ENCODE results near the gene TUSC7. TPM values are rescaled to one million over a fixed set of nuclear protein-coding genes. Genes with fewer than 3 reads are reported as not detected.

TUSC7 gene
- total RNA-seq, 1 experiment from 2014 or later, result not detected

DNA sequence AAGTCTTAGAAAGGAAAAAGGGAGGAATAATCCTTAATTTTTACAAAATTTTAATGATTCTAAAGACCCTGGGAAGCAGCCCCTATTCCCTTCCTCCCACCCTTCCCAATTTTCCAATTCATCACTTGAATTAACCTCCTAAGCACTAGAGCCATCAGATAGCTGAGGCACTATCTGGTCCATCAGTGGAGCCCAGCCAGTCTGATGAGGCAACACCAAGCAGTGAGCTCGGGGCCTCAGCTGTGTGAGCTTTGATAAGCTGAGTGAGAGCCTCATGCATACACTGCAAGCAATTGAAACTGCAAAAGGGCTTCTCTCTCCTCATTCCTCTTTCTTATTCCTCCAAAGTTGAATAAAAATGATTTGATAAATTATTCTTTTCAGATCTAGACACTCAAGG lies 31.9 kb downstream of the TUSC7 start:
- H3K4me1 ChIP-seq (replicated peaks; ENCODE audit: insufficient read depth), result no peaks in the 10 kb centered on the region
- DNase-seq, result no peak
- intact Hi-C loops (cut with micrococcal nuclease; ENCODE audit: unreplicated experiment), result no loop called here
- ChIA-PET POLR2A (ENCODE audit: unreplicated experiment) (no interaction called here), CTCF (no interaction called here)
- no peak overlapping the region for H3K4me3 ChIP-seq
- 0 out of 2 replicates have a peak, but pooled peaks cover 7% of the 10 kb centered on the region for H3K27me3 ChIP-seq (ENCODE audit: insufficient read depth, low read depth)
- TF ChIP-seq EZH2 (IDR thresholded peaks at IDR 0.05; ENCODE audit: low read depth), result no peak
- TF ChIP-seq, protein P1, sequence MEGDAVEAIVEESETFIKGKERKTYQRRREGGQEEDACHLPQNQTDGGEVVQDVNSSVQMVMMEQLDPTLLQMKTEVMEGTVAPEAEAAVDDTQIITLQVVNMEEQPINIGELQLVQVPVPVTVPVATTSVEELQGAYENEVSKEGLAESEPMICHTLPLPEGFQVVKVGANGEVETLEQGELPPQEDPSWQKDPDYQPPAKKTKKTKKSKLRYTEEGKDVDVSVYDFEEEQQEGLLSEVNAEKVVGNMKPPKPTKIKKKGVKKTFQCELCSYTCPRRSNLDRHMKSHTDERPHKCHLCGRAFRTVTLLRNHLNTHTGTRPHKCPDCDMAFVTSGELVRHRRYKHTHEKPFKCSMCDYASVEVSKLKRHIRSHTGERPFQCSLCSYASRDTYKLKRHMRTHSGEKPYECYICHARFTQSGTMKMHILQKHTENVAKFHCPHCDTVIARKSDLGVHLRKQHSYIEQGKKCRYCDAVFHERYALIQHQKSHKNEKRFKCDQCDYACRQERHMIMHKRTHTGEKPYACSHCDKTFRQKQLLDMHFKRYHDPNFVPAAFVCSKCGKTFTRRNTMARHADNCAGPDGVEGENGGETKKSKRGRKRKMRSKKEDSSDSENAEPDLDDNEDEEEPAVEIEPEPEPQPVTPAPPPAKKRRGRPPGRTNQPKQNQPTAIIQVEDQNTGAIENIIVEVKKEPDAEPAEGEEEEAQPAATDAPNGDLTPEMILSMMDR (conservative IDR thresholded peaks at IDR 0.05), result no peak
- no peak overlapping the region for H3K27ac ChIP-seq
- H3F3A ChIP-seq (ENCODE audit: insufficient read depth, low read depth), result no peaks in the 10 kb centered on the region
- H3K9me2 ChIP-seq (ENCODE audit: insufficient read depth), result no peaks in the 10 kb centered on the region
- no peaks in the 10 kb centered on the region for H3K36me3 ChIP-seq (ENCODE audit: low read depth)
- H3K79me2 ChIP-seq (ENCODE audit: low read depth), result no peaks in the 10 kb centered on the region
- H3K4me2 ChIP-seq, result no peak overlapping the region
- no TSS peak for BruUV-seq (replicated peaks)
- no peak overlapping the region for H2AFZ ChIP-seq
- H4K20me1 ChIP-seq (ENCODE audit: insufficient read depth), result no peaks in the 10 kb centered on the region
- no peaks in the 10 kb centered on the region for H3K9me3 ChIP-seq (ENCODE audit: insufficient read depth, low read depth)

DNA sequence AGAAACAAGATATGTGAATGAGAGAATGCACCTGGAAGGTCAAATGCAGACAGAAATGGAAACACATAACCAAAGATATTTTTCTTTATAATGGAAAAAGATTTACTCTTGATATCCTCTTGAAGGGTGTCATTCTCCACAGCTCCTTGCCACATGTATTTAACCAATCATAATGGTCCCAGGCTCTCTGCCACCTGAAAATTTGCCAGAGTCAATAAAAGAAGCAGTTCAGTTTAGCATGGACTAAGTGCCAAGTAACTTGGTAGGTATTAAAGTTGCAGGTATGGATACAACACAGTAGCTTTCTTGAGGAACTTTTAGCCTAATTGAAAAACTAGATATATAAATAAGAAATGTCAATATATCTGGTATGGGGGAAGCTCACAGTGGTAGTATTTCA lies 33.5 kb downstream of the TUSC7 start:
- DNase-seq, result no peak
- POLR2A ChIA-PET (ENCODE audit: unreplicated experiment), result no interaction called here
- no TSS peak for BruUV-seq (replicated peaks)
- no peak for TF ChIP-seq EZH2 (IDR thresholded peaks at IDR 0.05; ENCODE audit: low read depth)
- H3K4me3 ChIP-seq, result no peak overlapping the region
- no peaks in the 10 kb centered on the region for H3K36me3 ChIP-seq (ENCODE audit: low read depth)
- intact Hi-C loops (cut with micrococcal nuclease; ENCODE audit: unreplicated experiment), result no loop called here
- no peaks in the 10 kb centered on the region for H3K9me2 ChIP-seq (ENCODE audit: insufficient read depth)
- no peaks in the 10 kb centered on the region for H3K79me2 ChIP-seq (ENCODE audit: low read depth)
- no peak overlapping the region for H2AFZ ChIP-seq
- H3K4me2 ChIP-seq, result no peak overlapping the region
- no peak overlapping the region for H3K27ac ChIP-seq
- H3K9me3 ChIP-seq (ENCODE audit: insufficient read depth, low read depth), result no peaks in the 10 kb centered on the region
- H4K20me1 ChIP-seq (ENCODE audit: insufficient read depth), result no peaks in the 10 kb centered on the region
- 0 out of 2 replicates have a peak, but pooled peaks cover 7% of the 10 kb centered on the region for H3K27me3 ChIP-seq (ENCODE audit: insufficient read depth, low read depth)
- H3K4me1 ChIP-seq (replicated peaks; ENCODE audit: insufficient read depth), result no peaks in the 10 kb centered on the region
- CTCF ChIA-PET, result no interaction called here
- no peaks in the 10 kb centered on the region for H3F3A ChIP-seq (ENCODE audit: insufficient read depth, low read depth)

DNA sequence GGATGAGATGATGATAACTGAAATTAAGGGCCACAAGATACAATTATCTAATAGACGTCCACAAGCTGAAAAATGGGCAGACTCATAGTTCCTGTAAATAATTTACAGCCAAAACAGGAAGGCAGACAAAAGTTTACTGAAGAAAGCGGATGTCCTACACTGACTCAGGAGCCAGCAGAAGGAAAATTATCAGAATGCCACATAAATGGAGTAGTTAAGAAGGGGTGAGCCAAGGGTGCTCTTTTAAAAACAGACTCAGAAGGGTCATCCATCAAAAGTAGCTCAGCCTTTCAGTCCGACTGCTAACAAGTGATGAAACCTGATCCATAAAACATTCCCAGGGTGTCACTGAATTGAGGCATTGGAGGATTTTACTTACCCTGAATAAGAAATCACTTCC lies 39.8 kb downstream of the TUSC7 start:
- DNase-seq, result no peak
- H3K4me2 ChIP-seq, result no peak overlapping the region
- H3F3A ChIP-seq (ENCODE audit: insufficient read depth, low read depth), result no peaks in the 10 kb centered on the region
- H4K20me1 ChIP-seq (ENCODE audit: insufficient read depth), result no peaks in the 10 kb centered on the region
- ChIA-PET POLR2A (ENCODE audit: unreplicated experiment) (no interaction called here), CTCF (no interaction called here)
- no peak overlapping the region for H3K4me3 ChIP-seq
- no peak overlapping the region for H3K27ac ChIP-seq
- no peaks in the 10 kb centered on the region for H3K27me3 ChIP-seq (ENCODE audit: insufficient read depth, low read depth)
- TF ChIP-seq, protein P1 (conservative IDR thresholded peaks at IDR 0.05), result no peak
- TF ChIP-seq EZH2 (IDR thresholded peaks at IDR 0.05; ENCODE audit: low read depth), result no peak
- H2AFZ ChIP-seq, result no peak overlapping the region
- no peaks in the 10 kb centered on the region for H3K9me3 ChIP-seq (ENCODE audit: insufficient read depth, low read depth)
- intact Hi-C loops (cut with micrococcal nuclease; ENCODE audit: unreplicated experiment), result no loop called here
- H3K9me2 ChIP-seq (ENCODE audit: insufficient read depth), result no peaks in the 10 kb centered on the region
- no peaks in the 10 kb centered on the region for H3K79me2 ChIP-seq (ENCODE audit: low read depth)
- BruUV-seq (replicated peaks), result no TSS peak
- no peaks in the 10 kb centered on the region for H3K36me3 ChIP-seq (ENCODE audit: low read depth)
- no peaks in the 10 kb centered on the region for H3K4me1 ChIP-seq (replicated peaks; ENCODE audit: insufficient read depth)

DNA sequence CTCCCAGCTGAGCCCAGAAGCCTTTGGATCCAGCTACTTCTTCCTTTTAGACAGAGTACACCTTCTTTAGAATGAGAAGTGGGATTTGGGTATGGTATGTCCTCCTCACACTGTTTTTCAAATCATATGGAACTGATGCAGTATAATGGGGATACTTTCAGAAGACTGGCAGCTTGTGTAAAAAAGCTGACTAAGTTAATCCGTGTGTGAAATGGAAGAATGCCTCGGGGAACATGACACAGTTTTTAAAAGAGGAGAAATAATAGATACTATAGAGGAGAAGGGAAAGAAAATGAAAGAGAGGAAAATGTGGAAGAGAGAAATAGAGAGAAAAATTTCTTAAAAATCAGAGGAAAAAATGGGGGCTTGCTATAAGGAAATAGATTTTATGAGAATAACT lies 47.7 kb downstream of the TUSC7 start:
- CTCF ChIA-PET, result interaction anchor here (0.5 kb wide), 1 partner anchor 1365 kb away, joined by 3 read pairs; no protein-coding TSS in a partner anchor
- no TSS peak for BruUV-seq (replicated peaks)
- TF ChIP-seq, protein P1 (conservative IDR thresholded peaks at IDR 0.05), result no peak
- TF ChIP-seq EZH2 (IDR thresholded peaks at IDR 0.05; ENCODE audit: low read depth), result no peak

More for the DNA sequence above, 47.7 kb downstream of the TUSC7 start:
- Histone ChIP-seq H3K4me3 (no peak overlapping the region), H2AFZ (no peak overlapping the region), H3K36me3 (ENCODE audit: low read depth) (no peaks in the 10 kb centered on the region), H3F3A (ENCODE audit: insufficient read depth, low read depth) (no peaks in the 10 kb centered on the region), H4K20me1 (ENCODE audit: insufficient read depth) (no peaks in the 10 kb centered on the region; the same call in 1 of the 2 replicates), H3K9me2 (ENCODE audit: insufficient read depth) (no peaks in the 10 kb centered on the region), H3K4me1 (replicated peaks; ENCODE audit: insufficient read depth) (no peaks in the 10 kb centered on the region), H3K27ac (no peak overlapping the region), H3K9me3 (ENCODE audit: insufficient read depth, low read depth) (no peaks in the 10 kb centered on the region), H3K27me3 (ENCODE audit: insufficient read depth, low read depth) (no peaks in the 10 kb centered on the region), H3K79me2 (ENCODE audit: low read depth) (no peaks in the 10 kb centered on the region), H3K4me2 (no peak overlapping the region)
- no peak for DNase-seq
- intact Hi-C loops (cut with micrococcal nuclease; ENCODE audit: unreplicated experiment), result no loop called here
- POLR2A ChIA-PET (ENCODE audit: unreplicated experiment), result no interaction called here

Data from PC-9 (cell line).